ENCODE measurements around the gene KIR2DL1.
"Not testable (repeated sequence)": the region's sequence is repeated elsewhere in the genome, so short reads cannot be mapped to it uniquely, and the experiment has no call there.

Gene KIR2DL1

GRCh38 chr19:54771018-54771960 lies 1.7 kb downstream of the KIR2DL1 start:
- not testable (repeated sequence) for H3K27ac ChIP-seq (ENCODE audit: low read depth, low read length); H3K27me3 ChIP-seq (ENCODE audit: low read length); H3K9ac ChIP-seq (ENCODE audit: low read length); H3F3A ChIP-seq (ENCODE audit: insufficient read depth); H3K4me2 ChIP-seq (ENCODE audit: low read depth, low read length, poor library complexity, severe bottlenecking); H2AFZ ChIP-seq (ENCODE audit: low read depth, low read length, severe bottlenecking); H3K9me3 ChIP-seq (ENCODE audit: insufficient read depth, low read length); H3K36me3 ChIP-seq (ENCODE audit: low read length); H3K4me3 ChIP-seq (ENCODE audit: insufficient read depth, low read length, poor library complexity, severe bottlenecking); H3K79me2 ChIP-seq (ENCODE audit: insufficient read depth, low read length); H3K9me2 ChIP-seq (replicated peaks; ENCODE audit: insufficient read depth, low read length); H4K20me1 ChIP-seq (ENCODE audit: low read depth, low read length)

DNA sequence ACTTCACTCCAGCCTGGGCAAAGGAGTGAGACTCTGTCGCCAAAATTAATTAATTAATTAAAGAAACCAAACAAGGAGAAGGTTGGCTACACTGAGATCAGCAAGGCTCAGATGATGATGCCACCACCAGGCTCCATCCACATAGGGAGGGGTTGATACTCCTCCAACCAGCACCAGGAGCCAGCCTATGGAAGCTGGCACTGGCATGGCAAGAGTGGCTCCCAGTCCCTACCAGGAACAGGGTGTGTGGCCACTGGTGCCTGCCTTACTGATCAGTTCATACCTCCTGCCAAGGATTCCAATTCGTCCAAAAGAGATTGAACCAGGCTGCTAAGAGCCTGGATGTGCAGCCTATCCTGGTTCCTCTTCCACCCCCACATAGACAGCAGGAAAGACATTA lies 3.1 kb downstream of the KIR2DL1 start:
- not testable (repeated sequence) for H3K4me2 ChIP-seq (ENCODE audit: low read depth, low read length, poor library complexity, severe bottlenecking)

DNA sequence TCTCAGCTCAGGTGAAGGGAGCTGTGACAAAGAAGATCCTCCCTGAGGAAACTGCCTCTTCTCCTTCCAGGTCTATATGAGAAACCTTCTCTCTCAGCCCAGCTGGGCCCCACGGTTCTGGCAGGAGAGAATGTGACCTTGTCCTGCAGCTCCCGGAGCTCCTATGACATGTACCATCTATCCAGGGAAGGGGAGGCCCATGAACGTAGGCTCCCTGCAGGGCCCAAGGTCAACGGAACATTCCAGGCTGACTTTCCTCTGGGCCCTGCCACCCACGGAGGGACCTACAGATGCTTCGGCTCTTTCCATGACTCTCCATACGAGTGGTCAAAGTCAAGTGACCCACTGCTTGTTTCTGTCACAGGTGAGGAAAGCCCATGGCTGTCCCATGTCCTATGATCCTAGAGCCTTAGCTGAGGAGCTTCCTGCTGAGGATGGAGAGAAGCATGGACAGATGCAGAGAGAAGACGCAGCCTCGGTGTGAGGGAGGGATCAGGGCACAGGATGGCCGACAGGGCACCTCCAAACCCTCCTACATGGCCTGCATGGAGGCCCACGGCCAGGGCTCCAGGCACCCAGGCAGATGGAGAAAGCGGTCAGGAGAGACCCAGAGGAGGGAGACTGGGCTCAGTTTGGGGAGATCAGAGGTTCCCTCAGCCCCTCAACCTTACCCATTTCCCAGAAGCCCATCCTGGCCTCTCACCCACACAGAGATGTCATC lies 5.7 kb downstream of the KIR2DL1 start:
- H3K79me2 ChIP-seq (ENCODE audit: insufficient read depth, low read length); H3K4me2 ChIP-seq (ENCODE audit: low read depth, low read length, poor library complexity, severe bottlenecking); H3F3A ChIP-seq (ENCODE audit: insufficient read depth); H3K36me3 ChIP-seq (ENCODE audit: low read length); H3K9me3 ChIP-seq (ENCODE audit: insufficient read depth, low read length); H4K20me1 ChIP-seq (ENCODE audit: low read depth, low read length); H3K27me3 ChIP-seq (ENCODE audit: low read length); H3K9ac ChIP-seq (ENCODE audit: low read length); H2AFZ ChIP-seq (ENCODE audit: low read depth, low read length, severe bottlenecking); H3K9me2 ChIP-seq (replicated peaks; ENCODE audit: insufficient read depth, low read length); H3K4me3 ChIP-seq (ENCODE audit: insufficient read depth, low read length, poor library complexity, severe bottlenecking); H3K27ac ChIP-seq (ENCODE audit: low read depth, low read length): not testable (repeated sequence)

More for the DNA sequence above, 3.1 kb downstream of the KIR2DL1 start:
- not testable (repeated sequence) for H3K36me3 ChIP-seq (ENCODE audit: low read length); H3K9ac ChIP-seq (ENCODE audit: low read length); H3K9me2 ChIP-seq (replicated peaks; ENCODE audit: insufficient read depth, low read length); H3K79me2 ChIP-seq (ENCODE audit: insufficient read depth, low read length); H3K27ac ChIP-seq (ENCODE audit: low read depth, low read length); H3K9me3 ChIP-seq (ENCODE audit: insufficient read depth, low read length); H3F3A ChIP-seq (ENCODE audit: insufficient read depth); H3K4me3 ChIP-seq (ENCODE audit: insufficient read depth, low read length, poor library complexity, severe bottlenecking); H3K27me3 ChIP-seq (ENCODE audit: low read length); H4K20me1 ChIP-seq (ENCODE audit: low read depth, low read length); H2AFZ ChIP-seq (ENCODE audit: low read depth, low read length, severe bottlenecking)

GRCh38 chr19:54775830-54776229 lies 6.2 kb downstream of the KIR2DL1 start:
- not testable (repeated sequence) for H3K36me3 ChIP-seq (ENCODE audit: low read length); H3K9ac ChIP-seq (ENCODE audit: low read length); H3K79me2 ChIP-seq (ENCODE audit: insufficient read depth, low read length); H3K9me3 ChIP-seq (ENCODE audit: insufficient read depth, low read length); H3K27me3 ChIP-seq (ENCODE audit: low read length); H2AFZ ChIP-seq (ENCODE audit: low read depth, low read length, severe bottlenecking); H4K20me1 ChIP-seq (ENCODE audit: low read depth, low read length); H3K9me2 ChIP-seq (replicated peaks; ENCODE audit: insufficient read depth, low read length); H3K27ac ChIP-seq (ENCODE audit: low read depth, low read length); H3F3A ChIP-seq (ENCODE audit: insufficient read depth); H3K4me3 ChIP-seq (ENCODE audit: insufficient read depth, low read length, poor library complexity, severe bottlenecking); H3K4me2 ChIP-seq (ENCODE audit: low read depth, low read length, poor library complexity, severe bottlenecking)

GRCh38 chr19:54777851-54778250 lies 8.3 kb downstream of the KIR2DL1 start:
- H3K9ac ChIP-seq (ENCODE audit: low read length); H3K79me2 ChIP-seq (ENCODE audit: insufficient read depth, low read length); H3K36me3 ChIP-seq (ENCODE audit: low read length); H3K4me3 ChIP-seq (ENCODE audit: insufficient read depth, low read length, poor library complexity, severe bottlenecking); H3K27ac ChIP-seq (ENCODE audit: low read depth, low read length); H3K27me3 ChIP-seq (ENCODE audit: low read length); H4K20me1 ChIP-seq (ENCODE audit: low read depth, low read length); H3K9me2 ChIP-seq (replicated peaks; ENCODE audit: insufficient read depth, low read length); H3F3A ChIP-seq (ENCODE audit: insufficient read depth); H2AFZ ChIP-seq (ENCODE audit: low read depth, low read length, severe bottlenecking); H3K4me2 ChIP-seq (ENCODE audit: low read depth, low read length, poor library complexity, severe bottlenecking); H3K9me3 ChIP-seq (ENCODE audit: insufficient read depth, low read length): not testable (repeated sequence)

DNA sequence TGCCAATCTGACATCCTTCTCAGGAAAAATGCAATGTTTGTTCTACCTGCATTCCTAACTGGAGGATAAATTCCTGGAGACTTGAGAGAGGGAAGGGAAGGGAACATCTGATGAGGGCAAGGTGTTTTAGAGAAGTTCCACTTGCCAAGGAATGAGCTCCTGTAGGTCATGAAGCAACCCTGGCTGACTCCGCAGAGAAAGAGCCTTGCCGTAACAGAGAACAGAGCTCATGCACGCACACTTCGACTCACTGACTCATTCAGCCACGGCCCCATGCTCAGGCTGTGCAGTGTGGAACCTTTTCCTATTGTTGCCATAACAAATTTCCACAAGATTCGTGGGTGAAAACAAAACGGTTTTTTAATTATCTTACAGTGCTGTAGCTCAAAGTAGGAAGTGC lies 9.3 kb downstream of the KIR2DL1 start:
- not testable (repeated sequence) for H3K79me2 ChIP-seq (ENCODE audit: insufficient read depth, low read length); H3K27me3 ChIP-seq (ENCODE audit: low read length); H3F3A ChIP-seq (ENCODE audit: insufficient read depth); H3K27ac ChIP-seq (ENCODE audit: low read depth, low read length); H3K9me3 ChIP-seq (ENCODE audit: insufficient read depth, low read length); H3K9ac ChIP-seq (ENCODE audit: low read length); H2AFZ ChIP-seq (ENCODE audit: low read depth, low read length, severe bottlenecking); H3K4me2 ChIP-seq (ENCODE audit: low read depth, low read length, poor library complexity, severe bottlenecking); H3K9me2 ChIP-seq (replicated peaks; ENCODE audit: insufficient read depth, low read length); H4K20me1 ChIP-seq (ENCODE audit: low read depth, low read length); H3K36me3 ChIP-seq (ENCODE audit: low read length); H3K4me3 ChIP-seq (ENCODE audit: insufficient read depth, low read length, poor library complexity, severe bottlenecking)

- not testable (repeated sequence) for H3K79me2 ChIP-seq (ENCODE audit: insufficient read depth, low read length); H3K9me3 ChIP-seq (ENCODE audit: insufficient read depth, low read length); H3K4me3 ChIP-seq (ENCODE audit: insufficient read depth, low read length, poor library complexity, severe bottlenecking); H3K36me3 ChIP-seq (ENCODE audit: low read length); H2AFZ ChIP-seq (ENCODE audit: low read depth, low read length, severe bottlenecking); H3K9ac ChIP-seq (ENCODE audit: low read length); H3K27ac ChIP-seq (ENCODE audit: low read depth, low read length); H3K27me3 ChIP-seq (ENCODE audit: low read length); H4K20me1 ChIP-seq (ENCODE audit: low read depth, low read length); H3K4me2 ChIP-seq (ENCODE audit: low read depth, low read length, poor library complexity, severe bottlenecking); H3F3A ChIP-seq (ENCODE audit: insufficient read depth); H3K9me2 ChIP-seq (replicated peaks; ENCODE audit: insufficient read depth, low read length)
Measured at GRCh38 chr19:54782916-54783315, 13.3 kb downstream of the KIR2DL1 start.
